Measurements from ENCODE around the gene S100A9.

DNA sequence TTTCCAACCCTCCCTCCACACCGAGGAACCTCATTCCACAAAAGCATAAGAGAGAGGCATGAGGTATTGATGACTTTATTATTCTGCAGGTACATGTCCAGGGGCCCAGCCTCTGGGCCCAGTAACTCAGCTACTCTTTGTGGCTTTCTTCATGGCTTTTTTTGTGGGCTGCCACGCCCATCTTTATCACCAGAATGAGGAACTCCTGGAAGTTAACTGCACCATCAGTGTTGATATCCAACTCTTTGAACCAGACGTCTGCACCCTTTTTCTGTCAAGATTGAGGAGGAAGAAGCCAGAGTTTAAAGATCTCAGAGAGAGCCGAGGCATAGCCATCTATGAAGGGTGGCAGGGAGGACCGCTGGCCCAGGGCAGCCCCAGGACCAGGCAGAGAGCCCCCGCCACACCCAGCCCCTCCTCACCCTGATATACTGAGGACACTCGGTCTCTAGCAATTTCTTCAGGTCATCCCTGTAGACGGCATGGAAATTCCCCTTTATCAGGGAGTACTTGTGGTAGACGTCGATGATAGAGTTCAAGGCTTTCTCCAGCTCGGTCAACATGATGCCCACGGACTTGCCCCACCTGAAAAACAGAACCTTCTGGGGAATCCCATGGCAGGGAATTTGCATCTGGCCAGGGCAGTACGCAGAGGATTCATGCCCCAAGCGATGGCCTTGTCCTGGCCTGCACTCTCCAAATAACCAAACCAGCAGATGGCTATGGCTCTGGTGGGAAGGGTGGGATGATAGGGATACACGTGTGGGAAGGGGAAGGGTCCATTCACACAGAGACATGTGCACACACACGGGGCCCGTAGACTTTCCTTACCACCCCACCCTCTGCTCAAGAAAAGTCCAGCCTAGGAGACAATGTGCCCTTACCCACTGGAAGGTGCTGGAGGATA, 32.6 kb downstream of the S100A9 start:
- TF ChIP-seq, protein P1, sequence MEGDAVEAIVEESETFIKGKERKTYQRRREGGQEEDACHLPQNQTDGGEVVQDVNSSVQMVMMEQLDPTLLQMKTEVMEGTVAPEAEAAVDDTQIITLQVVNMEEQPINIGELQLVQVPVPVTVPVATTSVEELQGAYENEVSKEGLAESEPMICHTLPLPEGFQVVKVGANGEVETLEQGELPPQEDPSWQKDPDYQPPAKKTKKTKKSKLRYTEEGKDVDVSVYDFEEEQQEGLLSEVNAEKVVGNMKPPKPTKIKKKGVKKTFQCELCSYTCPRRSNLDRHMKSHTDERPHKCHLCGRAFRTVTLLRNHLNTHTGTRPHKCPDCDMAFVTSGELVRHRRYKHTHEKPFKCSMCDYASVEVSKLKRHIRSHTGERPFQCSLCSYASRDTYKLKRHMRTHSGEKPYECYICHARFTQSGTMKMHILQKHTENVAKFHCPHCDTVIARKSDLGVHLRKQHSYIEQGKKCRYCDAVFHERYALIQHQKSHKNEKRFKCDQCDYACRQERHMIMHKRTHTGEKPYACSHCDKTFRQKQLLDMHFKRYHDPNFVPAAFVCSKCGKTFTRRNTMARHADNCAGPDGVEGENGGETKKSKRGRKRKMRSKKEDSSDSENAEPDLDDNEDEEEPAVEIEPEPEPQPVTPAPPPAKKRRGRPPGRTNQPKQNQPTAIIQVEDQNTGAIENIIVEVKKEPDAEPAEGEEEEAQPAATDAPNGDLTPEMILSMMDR (IDR thresholded peaks at IDR 0.05; ENCODE audit: poor library complexity), result no peak
- TF ChIP-seq EZH2 (IDR thresholded peaks at IDR 0.05; ENCODE audit: borderline replicate concordance) (no peak), EZH2phosphoT487 (IDR thresholded peaks at IDR 0.05; ENCODE audit: low read depth, severe bottlenecking, unreplicated experiment) (no peak)
